AG04450 (cell line): ENCODE measurements around the gene DUSP5. TPM values are rescaled to one million over a fixed set of nuclear protein-coding genes. Genes with fewer than 3 reads are reported as not detected.

Experiments
- CTCF ChIA-PET: fragments of 300-600, 350-600 bp; formaldehyde crosslinking; extraction: SDS; loops from one replicate; lab custom pipeline; 2022; ENCODE audit warnings: antibody characterized with exemption, inconsistent platforms; lab: Charles Lee
- POLR2A ChIA-PET: fragments of 350-600 bp; formaldehyde crosslinking; extraction: SDS; loops from one replicate; lab custom pipeline; 2021; ENCODE audit warnings: antibody characterized with exemption, inconsistent platforms; lab: Yijun Ruan, JAX
- DNase-seq: peaks from one replicate; pipeline ENCODE4 v3.0.0-alpha.2; 2011; ENCODE audit warnings: low read depth, low spot score
- H3K27ac ChIP-seq: one replicate; pipeline ENCODE4 v1.5.1; 2012; ENCODE audit warnings: low read depth, low read length, control low read depth
- H3K27me3 ChIP-seq: one replicate; pipeline ENCODE4 v1.6.0; 2012; ENCODE audit warnings: low read length; ENCODE audit not compliant: control insufficient read depth, insufficient read depth
- H3K4me3 ChIP-seq: 2 replicates; pipeline ENCODE4 v1.5.1; 2011; ENCODE audit warnings: mild to moderate bottlenecking, low read depth, low read length, control low read depth
- H3K9me3 ChIP-seq: 2 replicates; pipeline ENCODE4 v1.5.1; 2012; ENCODE audit warnings: low read length; ENCODE audit not compliant: control insufficient read depth, insufficient read depth
- polyA plus RNA-seq: library from polyadenylated mRNA; depleted of rRNA; stranded (reverse); fragments of >200 nt; gene quantifications from 2 replicates; pipeline ENCODE4 v1.2.3, GENCODE V29; 2011; rRNA removed
- TF ChIP-seq, protein P1 (sequence below): IDR thresholded peaks from 2 replicates; pipeline ENCODE4 v1.5.1; 2011; ENCODE audit warnings: low read depth, low read length, control low read depth, inconsistent platforms

The DUSP5 gene
- polyA plus RNA-seq, 1 experiment = 35.7 TPM

DNA sequence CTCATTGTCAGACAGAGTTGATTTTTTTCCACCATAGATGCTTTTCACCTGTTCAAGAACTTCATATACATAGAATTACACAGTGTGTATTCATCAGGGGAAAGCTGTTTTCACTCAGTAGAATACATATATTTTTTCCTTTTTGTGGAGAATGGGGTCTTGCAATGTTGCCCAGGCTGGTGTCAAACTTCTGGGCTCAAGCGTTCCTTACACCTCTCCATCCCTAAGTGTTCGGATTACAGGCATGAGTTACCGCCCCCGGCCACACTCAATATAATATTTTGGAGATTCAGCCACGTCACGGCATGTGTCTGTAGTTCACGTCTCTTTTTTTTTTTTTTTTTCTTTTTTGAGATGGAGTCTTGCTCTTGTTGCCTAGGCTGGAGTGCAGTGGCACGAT is 62.3 kb downstream of the DUSP5 start:
- Histone ChIP-seq H3K27ac (no peak overlapping the region), H3K9me3 (no peaks in the 10 kb centered on the region), H3K4me3 (no peak overlapping the region), H3K27me3 (peaks cover 2% of the 10 kb centered on the region)
- no peak for DNase-seq
- ChIA-PET POLR2A (no interaction called here), CTCF (interaction anchor here (0.7 to 2.4 kb wide), 7 partner anchors 10 to 1866 kb away, joined by 3 to 14 read pairs (median 8); no protein-coding TSS in a partner anchor)
- TF ChIP-seq, protein P1, sequence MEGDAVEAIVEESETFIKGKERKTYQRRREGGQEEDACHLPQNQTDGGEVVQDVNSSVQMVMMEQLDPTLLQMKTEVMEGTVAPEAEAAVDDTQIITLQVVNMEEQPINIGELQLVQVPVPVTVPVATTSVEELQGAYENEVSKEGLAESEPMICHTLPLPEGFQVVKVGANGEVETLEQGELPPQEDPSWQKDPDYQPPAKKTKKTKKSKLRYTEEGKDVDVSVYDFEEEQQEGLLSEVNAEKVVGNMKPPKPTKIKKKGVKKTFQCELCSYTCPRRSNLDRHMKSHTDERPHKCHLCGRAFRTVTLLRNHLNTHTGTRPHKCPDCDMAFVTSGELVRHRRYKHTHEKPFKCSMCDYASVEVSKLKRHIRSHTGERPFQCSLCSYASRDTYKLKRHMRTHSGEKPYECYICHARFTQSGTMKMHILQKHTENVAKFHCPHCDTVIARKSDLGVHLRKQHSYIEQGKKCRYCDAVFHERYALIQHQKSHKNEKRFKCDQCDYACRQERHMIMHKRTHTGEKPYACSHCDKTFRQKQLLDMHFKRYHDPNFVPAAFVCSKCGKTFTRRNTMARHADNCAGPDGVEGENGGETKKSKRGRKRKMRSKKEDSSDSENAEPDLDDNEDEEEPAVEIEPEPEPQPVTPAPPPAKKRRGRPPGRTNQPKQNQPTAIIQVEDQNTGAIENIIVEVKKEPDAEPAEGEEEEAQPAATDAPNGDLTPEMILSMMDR = no peak

Other genes with a start within 250 kb of the DUSP5 start
- 20.1 and 26.4 TPM in 2 replicates for gene SMNDC1, start 193.0 kb upstream of the DUSP5 start, polyA plus RNA-seq
- 18.9 and 26.2 TPM in 2 replicates for gene SMC3, start 69.8 kb downstream of the DUSP5 start, polyA plus RNA-seq
- gene RBM20, start 146.4 kb downstream of the DUSP5 start, polyA plus RNA-seq = 0.11 and 0.15 TPM in 2 replicates